Liver (tissue), 9 donors: ENCODE results near the gene MAST2. TPM values are rescaled to one million over a fixed set of nuclear protein-coding genes. Genes with fewer than 3 reads are reported as not detected.

Source experiments
- DNase-seq: peaks from one replicate; pipeline ENCODE4 v3.0.0-alpha.2; 2017; ENCODE audit warnings: low spot score
- H3K27ac ChIP-seq, 2 donors: one replicate each; pipeline ENCODE4 v1.7.0; 2013; ENCODE audit warnings: inconsistent platforms in 2 of 2, low read length in 2 of 2, control low read depth in 1 of 2, low read depth in 1 of 2, mild to moderate bottlenecking in 1 of 2
- H3K27me3 ChIP-seq, 4 donors: one replicate each; pipeline versions ENCODE4 v1.6.1 to v1.7.0; 2013; ENCODE audit warnings: low read length in 3 of 4, inconsistent platforms in 1 of 4, mild to moderate bottlenecking in 1 of 4, moderate library complexity in 1 of 4; ENCODE audit not compliant: control insufficient read depth in 4 of 4, insufficient read depth in 4 of 4
- H3K36me3 ChIP-seq, 4 donors: one replicate each; pipeline versions ENCODE4 v1.6.1 to v1.7.0; 2013; ENCODE audit warnings: low read length in 3 of 4, mild to moderate bottlenecking in 3 of 4, low read depth in 1 of 4, moderate library complexity in 1 of 4; ENCODE audit not compliant: control insufficient read depth in 4 of 4, insufficient read depth in 3 of 4
- H3K4me1 ChIP-seq, 4 donors: one replicate each; pipeline versions ENCODE4 v1.6.1 to v1.7.0; 2013; ENCODE audit warnings: low read length in 3 of 4, mild to moderate bottlenecking in 3 of 4, moderate library complexity in 1 of 4; ENCODE audit not compliant: control insufficient read depth in 4 of 4, insufficient read depth in 4 of 4
- H3K4me3 ChIP-seq, 3 donors: one replicate each; pipeline versions ENCODE4 v1.6.1 to v1.7.0; 2013; ENCODE audit warnings: low read length in 3 of 3, control low read depth in 1 of 3, low read depth in 1 of 3, mild to moderate bottlenecking in 1 of 3
- H3K9ac ChIP-seq, 2 donors: one replicate each; pipeline ENCODE4 v1.7.0; 2013; ENCODE audit warnings: low read length in 2 of 2, mild to moderate bottlenecking in 2 of 2, moderate library complexity in 2 of 2, control low read depth in 1 of 2, low read depth in 1 of 2
- H3K9me3 ChIP-seq, 4 donors: one replicate each; pipeline versions ENCODE4 v1.6.1 to v1.7.0; 2013; ENCODE audit warnings: low read length in 3 of 4; ENCODE audit not compliant: control insufficient read depth in 4 of 4
- ATF3 ChIP-seq: IDR thresholded peaks from 2 replicates; pipeline ENCODE4 v1.6.1; 2016; ENCODE audit warnings: antibody characterized with exemption
- EGR1 ChIP-seq, 2 donors: IDR thresholded peaks; 2 replicates each; pipeline ENCODE4 v1.6.1; 2016 to 2018; ENCODE audit warnings: antibody characterized with exemption in 2 of 2, low read depth in 2 of 2
- FOXA1 ChIP-seq: IDR thresholded peaks from 2 replicates; pipeline ENCODE4 v1.6.1; 2016; ENCODE audit warnings: antibody characterized with exemption
- FOXA2 ChIP-seq: IDR thresholded peaks from 2 replicates; pipeline ENCODE4 v1.6.1; 2016; ENCODE audit warnings: antibody characterized with exemption
- GABPA ChIP-seq, 2 donors: IDR thresholded peaks in 1 of 2; conservative IDR thresholded peaks in 1 of 2; 2 replicates each; pipeline ENCODE4 v1.6.1; 2016; ENCODE audit warnings: antibody characterized with exemption in 2 of 2, mild to moderate bottlenecking in 1 of 2, moderate library complexity in 1 of 2
- HNF4A ChIP-seq, 2 donors: conservative IDR thresholded peaks; 2 replicates each; pipeline ENCODE4 v1.6.1; 2016; ENCODE audit warnings: antibody characterized with exemption in 2 of 2, mild to moderate bottlenecking in 2 of 2
- HNF4G ChIP-seq: IDR thresholded peaks from 2 replicates; pipeline ENCODE4 v1.6.1; 2016; ENCODE audit warnings: antibody characterized with exemption
- JUND ChIP-seq, 2 donors: IDR thresholded peaks; 2 replicates each; pipeline ENCODE4 v1.6.1; 2016; ENCODE audit warnings: antibody characterized with exemption in 2 of 2
- NR2F2 ChIP-seq: IDR thresholded peaks from 2 replicates; pipeline ENCODE4 v1.6.1; 2016; ENCODE audit warnings: antibody characterized with exemption
- RAD21 ChIP-seq, 2 donors: IDR thresholded peaks; 2 replicates each; pipeline ENCODE4 v1.6.1; 2016; ENCODE audit warnings: antibody characterized with exemption in 2 of 2, mild to moderate bottlenecking in 2 of 2
- REST ChIP-seq: IDR thresholded peaks from 2 replicates; pipeline ENCODE4 v1.6.1; 2016; ENCODE audit warnings: antibody characterized with exemption, mild to moderate bottlenecking
- RXRA ChIP-seq, 2 donors: IDR thresholded peaks; 2 replicates each; pipeline ENCODE4 v1.6.1; 2017 to 2018; ENCODE audit warnings: antibody characterized with exemption in 2 of 2, mild to moderate bottlenecking in 1 of 2
- SP1 ChIP-seq: IDR thresholded peaks from 2 replicates; pipeline ENCODE4 v1.6.1; 2018; ENCODE audit warnings: antibody characterized with exemption, mild to moderate bottlenecking
- TAF1 ChIP-seq: conservative IDR thresholded peaks from 2 replicates; pipeline ENCODE4 v1.6.1; 2016; ENCODE audit warnings: antibody characterized with exemption, mild to moderate bottlenecking
- ZBTB33 ChIP-seq: IDR thresholded peaks from 2 replicates; pipeline ENCODE4 v1.6.1; 2016; ENCODE audit warnings: antibody characterized with exemption
- WGBS: extraction: QIAGEN DNeasy Blood & Tissue Kit; methylation state at CpG from one replicate; pipeline ENCODE4 v1.1.7; 2013; 5-methylcytosine and 5-hydroxymethylcytosine counted together
- polyA plus RNA-seq, 2 donors: library from polyadenylated mRNA; stranded (reverse) in 1 of 2; unstranded in 1 of 2; fragments of 200-250 nt in 1 of 2; fragments of >200 nt in 1 of 2; fragmentation: Nextera tagmentation in 1 of 2; extraction: Ambion mirVana in 1 of 2; gene quantifications; one replicate each; pipeline versions ENCODE4 v1.2.1 to v1.2.3, GENCODE V29; 2013 to 2015
- total RNA-seq, 2 donors: library from RNA; depleted of rRNA; stranded (reverse); fragments of >200 nt; gene quantifications; one replicate each; pipeline ENCODE4 v1.2.3, GENCODE V29; 2014
- TF ChIP-seq, protein P1 (sequence below): fragments of 150-350 bp; IDR thresholded peaks from 2 replicates; pipeline ENCODE4 v1.5.1; 2017; ENCODE audit warnings: improper control_type of control experiment, low read depth, low read length; ENCODE audit not compliant: missing input control
- TF ChIP-seq, protein P2 (sequence below): IDR thresholded peaks from 2 replicates; pipeline ENCODE4 v1.6.1; 2016; ENCODE audit warnings: antibody characterized with exemption
- donor health status: healthy.
- donor health status: healthy.
- donor health status: healthy.
- donor health status: healthy.
- donor health status: healthy.

MAST2 gene
- total and polyA plus RNA-seq, 4 donors = 4.8 to 9.6 (median 5.7) TPM

GRCh38 chr1:46061146-46061545, 257.7 kb downstream of the MAST2 start:
- H3K9me3 ChIP-seq = peaks cover 0 to 1% (median 0%) of the 10 kb centered on the region in 4 donors
- 82% methylated on average over 3 of the region's 3 CpGs for WGBS
- H3K4me3 ChIP-seq = no peak overlapping the region
- DNase-seq = no peak
- H3K27me3 ChIP-seq = no peaks in the 10 kb centered on the region
- H3K36me3 ChIP-seq = no peaks in the 10 kb centered on the region
- H3K4me1 ChIP-seq = peaks cover 0 to 8% (median 1%) of the 10 kb centered on the region in 4 donors
- H3K27ac ChIP-seq = no peak overlapping the region
- TF ChIP-seq HNF4G (no peak), NR2F2 (no peak), HNF4A (conservative IDR thresholded peaks at IDR 0.05) (no peak), ZBTB33 (no peak), GABPA (IDR thresholded peaks at IDR 0.05 in 1 of 2, conservative IDR thresholded peaks at IDR 0.05 in 1 of 2) (no peak), SP1 (no peak), RXRA (IDR thresholded peaks at IDR 0.05) (no peak), RAD21 (IDR thresholded peaks at IDR 0.05) (no peak), FOXA2 (no peak), EGR1 (IDR thresholded peaks at IDR 0.05; ENCODE audit: low read depth in 2 of 2) (no peak), TAF1 (no peak), REST (no peak), JUND (IDR thresholded peaks at IDR 0.05) (no peak), ATF3 (no peak), FOXA1 (no peak)
- TF ChIP-seq, protein P1, sequence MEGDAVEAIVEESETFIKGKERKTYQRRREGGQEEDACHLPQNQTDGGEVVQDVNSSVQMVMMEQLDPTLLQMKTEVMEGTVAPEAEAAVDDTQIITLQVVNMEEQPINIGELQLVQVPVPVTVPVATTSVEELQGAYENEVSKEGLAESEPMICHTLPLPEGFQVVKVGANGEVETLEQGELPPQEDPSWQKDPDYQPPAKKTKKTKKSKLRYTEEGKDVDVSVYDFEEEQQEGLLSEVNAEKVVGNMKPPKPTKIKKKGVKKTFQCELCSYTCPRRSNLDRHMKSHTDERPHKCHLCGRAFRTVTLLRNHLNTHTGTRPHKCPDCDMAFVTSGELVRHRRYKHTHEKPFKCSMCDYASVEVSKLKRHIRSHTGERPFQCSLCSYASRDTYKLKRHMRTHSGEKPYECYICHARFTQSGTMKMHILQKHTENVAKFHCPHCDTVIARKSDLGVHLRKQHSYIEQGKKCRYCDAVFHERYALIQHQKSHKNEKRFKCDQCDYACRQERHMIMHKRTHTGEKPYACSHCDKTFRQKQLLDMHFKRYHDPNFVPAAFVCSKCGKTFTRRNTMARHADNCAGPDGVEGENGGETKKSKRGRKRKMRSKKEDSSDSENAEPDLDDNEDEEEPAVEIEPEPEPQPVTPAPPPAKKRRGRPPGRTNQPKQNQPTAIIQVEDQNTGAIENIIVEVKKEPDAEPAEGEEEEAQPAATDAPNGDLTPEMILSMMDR = no peak
- TF ChIP-seq, protein P2, sequence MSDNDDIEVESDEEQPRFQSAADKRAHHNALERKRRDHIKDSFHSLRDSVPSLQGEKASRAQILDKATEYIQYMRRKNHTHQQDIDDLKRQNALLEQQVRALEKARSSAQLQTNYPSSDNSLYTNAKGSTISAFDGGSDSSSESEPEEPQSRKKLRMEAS = no peak
- no peak overlapping the region for H3K9ac ChIP-seq
